TTC549 (cell line): Measurements from ENCODE around the gene CCDC13.

ENCODE experiments used
- FAIRE-seq: peaks from 2 replicates; lab custom pipeline; 2012; peaks lifted over from hg19 to GRCh38; lab: Jason Lieb, UNC

Gene CCDC13

GRCh38 chr3:42751609-42752008 lies 21.4 kb downstream of the CCDC13 start:
- FAIRE-seq: no peak

- no peak for FAIRE-seq
Observed at GRCh38 chr3:42750834-42751233, 22.2 kb downstream of the CCDC13 start.

- FAIRE-seq: no peak
Observed at GRCh38 chr3:42749753-42750231, 23.3 kb downstream of the CCDC13 start.

- FAIRE-seq: no peak
Observed at GRCh38 chr3:42749025-42749752, 23.9 kb downstream of the CCDC13 start.

GRCh38 chr3:42747581-42747980 lies 25.5 kb downstream of the CCDC13 start:
- no peak for FAIRE-seq

GRCh38 chr3:42746455-42747450 lies 26.3 kb downstream of the CCDC13 start:
- FAIRE-seq: no peak

GRCh38 chr3:42745776-42746454 lies 27.1 kb downstream of the CCDC13 start:
- FAIRE-seq: no peak

GRCh38 chr3:42745291-42745745 lies 27.7 kb downstream of the CCDC13 start:
- no peak for FAIRE-seq

GRCh38 chr3:42743204-42743995 lies 29.7 kb downstream of the CCDC13 start:
- no peak for FAIRE-seq

GRCh38 chr3:42742688-42743087 lies 30.4 kb downstream of the CCDC13 start:
- no peak for FAIRE-seq

- FAIRE-seq: no peak
Observed at GRCh38 chr3:42742259-42742658, 30.8 kb downstream of the CCDC13 start.

- FAIRE-seq: no peak
Observed at GRCh38 chr3:42741796-42742195, 31.3 kb downstream of the CCDC13 start.

- no peak for FAIRE-seq
Observed at GRCh38 chr3:42739401-42740158, 33.5 kb downstream of the CCDC13 start.

GRCh38 chr3:42736531-42736930 lies 36.5 kb downstream of the CCDC13 start:
- FAIRE-seq: no peak

- no peak for FAIRE-seq
Observed at GRCh38 chr3:42736081-42736480, 37.0 kb downstream of the CCDC13 start.

- FAIRE-seq: no peak
Observed at GRCh38 chr3:42735615-42736014, 37.4 kb downstream of the CCDC13 start.

- FAIRE-seq: no peak
Observed at GRCh38 chr3:42735019-42735418, 38.0 kb downstream of the CCDC13 start.

GRCh38 chr3:42734263-42734860 lies 38.7 kb downstream of the CCDC13 start:
- FAIRE-seq: no peak

- FAIRE-seq: no peak
Observed at GRCh38 chr3:42733501-42734262, 39.4 kb downstream of the CCDC13 start.
